ENCODE measurements around the gene NEK1. TPM values are rescaled to one million over a fixed set of nuclear protein-coding genes. Genes with fewer than 3 reads are reported as not detected.

The NEK1 gene
- total and polyA plus RNA-seq, 11 donors: 4.8 to 17.8 (median 12.0) TPM

GRCh38 chr4:169634975-169635374 lies 22.6 kb upstream of the NEK1 start:
- Histone ChIP-seq H3K27ac (no peak overlapping the region), H3K4me3 (no peak overlapping the region), H3K27me3 (no peaks in the 10 kb centered on the region), H3K36me3 (peaks cover 0 to 39% (median 32%) of the 10 kb centered on the region in 9 donors), H3K4me1 (peaks cover 0 to 17% (median 1%) of the 10 kb centered on the region in 12 donors), H3K9me3 (no peaks in the 10 kb centered on the region)
- DNase-seq (no peak), ATAC-seq (no peak)
- WGBS, 4 donors: 78 to 88% (median 81%) methylated on average over 1 of the region's 1 CpG
- intact Hi-C loops (cut with DNase I): no loop called here
- no peak for TF ChIP-seq POLR2A (IDR thresholded peaks at IDR 0.05)
- no peak for TF ChIP-seq CTCF (IDR thresholded peaks at IDR 0.05)

DNA sequence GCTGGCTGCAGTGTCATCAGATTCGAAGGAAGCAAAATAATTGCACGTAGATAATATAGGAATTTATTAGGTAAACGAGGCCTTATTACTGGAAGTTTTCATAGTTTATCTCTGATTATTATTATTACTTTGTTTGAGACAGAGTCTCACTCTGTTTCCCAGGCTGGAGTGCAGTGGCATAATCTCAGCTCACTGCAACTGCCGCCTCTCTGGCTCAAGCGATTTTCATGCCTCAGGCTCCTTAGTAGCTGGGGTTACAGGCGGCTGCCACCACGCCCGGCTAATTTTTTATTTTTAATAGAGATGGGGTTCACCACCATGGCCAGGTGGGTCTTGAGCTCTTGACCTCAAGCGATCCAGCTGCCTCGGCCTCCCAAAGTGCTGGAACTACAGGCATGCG lies 20.5 kb upstream of the NEK1 start:
- Histone ChIP-seq H3K4me1 (peaks cover 0 to 17% (median 4%) of the 10 kb centered on the region in 12 donors), H3K36me3 (peaks cover 0 to 22% (median 18%) of the 10 kb centered on the region in 9 donors), H3K9me3 (no peaks in the 10 kb centered on the region), H3K4me3 (no peak overlapping the region), H3K27me3 (no peaks in the 10 kb centered on the region), H3K27ac (no peak overlapping the region)
- intact Hi-C loops (cut with DNase I): no loop called here
- ATAC-seq (no peak), DNase-seq (no peak)
- no peak for TF ChIP-seq POLR2A (IDR thresholded peaks at IDR 0.05)
- 92 to 94% (median 93%) methylated on average over 11 of the region's 11 CpGs for WGBS, 4 donors

- no peak for ATAC-seq
- Histone ChIP-seq H3K36me3 (no peaks in the 10 kb centered on the region), H3K9me3 (no peaks in the 10 kb centered on the region), H3K4me1 (peaks cover 0 to 45% (median 13%) of the 10 kb centered on the region in 12 donors), H3K27ac (peak overlapping the region in 2 of 12 donors; percentile 0 to 48), H3K4me3 (no peak overlapping the region), H3K27me3 (no peaks in the 10 kb centered on the region)
- TF ChIP-seq CTCF (IDR thresholded peaks at IDR 0.05) (no peak), POLR2A (IDR thresholded peaks at IDR 0.05) (no peak)
- intact Hi-C loops (cut with DNase I): no loop called here
- no peak for DNase-seq
- WGBS, 4 donors: 90 to 97% (median 95%) methylated on average over 3 of the region's 3 CpGs
Measured at GRCh38 chr4:169630069-169630468, 17.7 kb upstream of the NEK1 start.

- DNase-seq: no peak
- no peak for TF ChIP-seq POLR2A (IDR thresholded peaks at IDR 0.05)
- TF ChIP-seq CTCF (IDR thresholded peaks at IDR 0.05): no peak
- ATAC-seq: peak in 2 of 4 donors; percentile 29 to 39
- intact Hi-C loops (cut with DNase I): loop anchor here in 3 of 10 donors (10.0 kb wide), 3 partner anchors 76 to 396 kb away; partner anchors contain the start of gene MFAP3L (in 1 of the 3)
- H3K27me3 ChIP-seq: no peaks in the 10 kb centered on the region
- 49 to 53% (median 52%) methylated on average over 2 of the region's 2 CpGs for WGBS, 4 donors
- no peak overlapping the region for H3K4me3 ChIP-seq
- peaks cover 0 to 46% (median 12%) of the 10 kb centered on the region in 12 donors for H3K4me1 ChIP-seq
- peak overlapping the region in 6 of 12 donors; percentile 9 to 74 (median 36) for H3K27ac ChIP-seq
- H3K9me3 ChIP-seq: no peaks in the 10 kb centered on the region
- no peaks in the 10 kb centered on the region for H3K36me3 ChIP-seq
Measured at GRCh38 chr4:169628579-169628978, 16.2 kb upstream of the NEK1 start.

DNA sequence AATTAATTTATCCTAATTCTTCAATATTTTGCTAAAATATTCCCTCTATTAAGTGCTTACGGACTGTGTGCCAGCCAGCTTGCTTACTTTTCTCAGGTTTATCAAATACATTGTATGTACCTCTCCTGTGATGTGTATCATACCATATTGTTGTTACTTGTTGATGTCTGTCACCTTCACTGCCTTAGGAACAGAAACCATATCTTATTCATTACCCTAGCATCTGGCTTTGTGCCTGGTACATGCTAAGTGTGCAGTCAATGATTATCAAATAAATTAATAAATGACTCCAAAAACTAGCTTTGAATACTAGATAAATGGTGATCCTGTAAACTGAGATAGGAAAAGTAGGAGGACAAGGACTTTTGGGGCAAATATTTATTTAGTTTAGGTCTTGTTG lies 14.9 kb upstream of the NEK1 start:
- TF ChIP-seq CTCF (IDR thresholded peaks at IDR 0.05) (no peak), POLR2A (IDR thresholded peaks at IDR 0.05) (no peak)
- ATAC-seq: peak in 2 of 4 donors; percentile 39 to 50
- Histone ChIP-seq H3K27ac (peak overlapping the region in 10 of 12 donors; percentile 22 to 74 (median 45)), H3K36me3 (no peaks in the 10 kb centered on the region), H3K27me3 (no peaks in the 10 kb centered on the region), H3K4me1 (peaks cover 0 to 58% (median 21%) of the 10 kb centered on the region in 12 donors), H3K9me3 (no peaks in the 10 kb centered on the region), H3K4me3 (no peak overlapping the region)
- intact Hi-C loops (cut with DNase I): loop anchor here in 3 of 10 donors (10.0 kb wide), 3 partner anchors 77 to 397 kb away; partner anchors contain the start of gene MFAP3L (in 1 of the 3)
- no peak for DNase-seq
- 52 to 73% (median 63%) methylated on average over 1 of the region's 1 CpG for WGBS, 4 donors
